K562 (cell line): ENCODE data around the gene TRNT1. TPM values are rescaled to one million over a fixed set of nuclear protein-coding genes. Genes with fewer than 3 reads are reported as not detected.

Source experiments
- ARID4B ChIP-seq: sonication (generic); formaldehyde crosslinking; IDR thresholded peaks from 2 replicates; pipeline ENCODE4 v1.8.0; 2022; ENCODE audit warnings: mild to moderate bottlenecking, missing genetic modification reagents
- BHLHE40 ChIP-seq: IDR thresholded peaks from 2 replicates; pipeline ENCODE4 v1.6.1; 2011; ENCODE audit warnings: low read length, improper control_type of control experiment
- BRCA1 ChIP-seq, 2 experiments: fragments of 450-650 bp in 1 of 2; sonication (generic) in 1 of 2; formaldehyde crosslinking in 1 of 2; IDR thresholded peaks; 2 replicates each; pipeline versions ENCODE4 v1.5.0 to v1.6.1; 2017 to 2020; ENCODE audit warnings: mild to moderate bottlenecking in 1 of 2, missing genetic modification reagents in 1 of 2
- ETV5 ChIP-seq: sonication (generic); formaldehyde crosslinking; IDR thresholded peaks from 2 replicates; pipeline ENCODE4 v1.4.0; 2020; ENCODE audit warnings: low read depth, mild to moderate bottlenecking, missing genetic modification reagents
- MAFG ChIP-seq: fragments of 450-650 bp; conservative IDR thresholded peaks from 2 replicates; pipeline ENCODE4 v1.6.1; 2016; ENCODE audit warnings: missing genetic modification characterization, missing compliant biosample characterization
- NR3C1 ChIP-seq: sonication (generic); formaldehyde crosslinking; IDR thresholded peaks from 2 replicates; pipeline ENCODE4 v1.8.1; 2022; ENCODE audit warnings: missing genetic modification reagents
- RBM25 ChIP-seq: fragments of 200-400 bp; formaldehyde crosslinking; IDR thresholded peaks from 2 replicates; pipeline ENCODE4 v1.6.1; 2018; ENCODE audit warnings: low read length, low read depth, moderate library complexity; ENCODE audit not compliant: severe bottlenecking
- TAF15 ChIP-seq: fragments of 200-400 bp; formaldehyde crosslinking; IDR thresholded peaks from 2 replicates; pipeline ENCODE4 v1.6.1; 2017; ENCODE audit warnings: mild to moderate bottlenecking, low read depth, low read length, moderate library complexity
- ZC3H4 ChIP-seq: sonication (generic); formaldehyde crosslinking; IDR thresholded peaks from 2 replicates; pipeline ENCODE4 v1.9.0; 2021; ENCODE audit warnings: missing genetic modification reagents, borderline replicate concordance
- ZNF253 ChIP-seq: fragments of 250-450 bp; sonication (Bioruptor Pico); conservative IDR thresholded peaks from 2 replicates; pipeline ENCODE4 v1.6.1; 2021; ENCODE audit warnings: mild to moderate bottlenecking
- polyA plus RNA-seq, 8 experiments: library from polyadenylated mRNA; depleted of rRNA in 4 of 8; stranded (reverse) in 5 of 8; unstranded in 3 of 8; fragments of >200 nt; fragmentation: Nextera tagmentation in 2 of 8; fragmentation: Illumina TruSeq in 1 of 8; extraction: Ambion mirVana in 2 of 8; extraction: Trizol in 1 of 8; gene quantifications; 2 replicates each; pipeline versions ENCODE4 v1.2.1 to v1.2.3, GENCODE V29; 2011 to 2014; ENCODE audit warnings: inconsistent platforms in 1 of 8, missing spikeins in 1 of 8
- total RNA-seq, 7 experiments: library from RNA; depleted of rRNA in 6 of 7; stranded (reverse); fragments of >200 nt in 6 of 7; fragmentation: Illumina TruSeq in 2 of 7; extraction: Trizol in 2 of 7; gene quantifications; 2 replicates each; pipeline versions ENCODE4 v1.2.1 to v1.2.3, GENCODE V29; 2011 to 2021; ENCODE audit warnings: low replicate concordance in 1 of 7
- TF ChIP-seq, protein P1 (sequence below): fragments of 450-650 bp; IDR thresholded peaks from 2 replicates; pipeline ENCODE4 v1.6.1; 2017; ENCODE audit warnings: antibody characterized with exemption, mild to moderate bottlenecking
- TF ChIP-seq, protein P2 (sequence below): sonication (generic); formaldehyde crosslinking; IDR thresholded peaks from 2 replicates; pipeline ENCODE4 v1.8.1; 2022; ENCODE audit warnings: missing genetic modification reagents
- TF ChIP-seq, protein P3 (sequence below): fragments of 250-450 bp; sonication (Bioruptor Pico); IDR thresholded peaks from 2 replicates; pipeline ENCODE4 v1.5.0; 2021
- TF ChIP-seq, protein P4 (sequence below): sonication (generic); formaldehyde crosslinking; IDR thresholded peaks from 2 replicates; pipeline ENCODE4 v1.8.0; 2022; ENCODE audit warnings: missing genetic modification reagents, mild to moderate bottlenecking, moderate library complexity, borderline replicate concordance

The TRNT1 gene
- total and polyA plus RNA-seq, 9 of the 15 experiments (the other 6 are each of a cell fraction or from before 2014, with no cell fraction given): 38.1 to 58.2 (median 47.4) TPM

- TF ChIP-seq, protein P1, sequence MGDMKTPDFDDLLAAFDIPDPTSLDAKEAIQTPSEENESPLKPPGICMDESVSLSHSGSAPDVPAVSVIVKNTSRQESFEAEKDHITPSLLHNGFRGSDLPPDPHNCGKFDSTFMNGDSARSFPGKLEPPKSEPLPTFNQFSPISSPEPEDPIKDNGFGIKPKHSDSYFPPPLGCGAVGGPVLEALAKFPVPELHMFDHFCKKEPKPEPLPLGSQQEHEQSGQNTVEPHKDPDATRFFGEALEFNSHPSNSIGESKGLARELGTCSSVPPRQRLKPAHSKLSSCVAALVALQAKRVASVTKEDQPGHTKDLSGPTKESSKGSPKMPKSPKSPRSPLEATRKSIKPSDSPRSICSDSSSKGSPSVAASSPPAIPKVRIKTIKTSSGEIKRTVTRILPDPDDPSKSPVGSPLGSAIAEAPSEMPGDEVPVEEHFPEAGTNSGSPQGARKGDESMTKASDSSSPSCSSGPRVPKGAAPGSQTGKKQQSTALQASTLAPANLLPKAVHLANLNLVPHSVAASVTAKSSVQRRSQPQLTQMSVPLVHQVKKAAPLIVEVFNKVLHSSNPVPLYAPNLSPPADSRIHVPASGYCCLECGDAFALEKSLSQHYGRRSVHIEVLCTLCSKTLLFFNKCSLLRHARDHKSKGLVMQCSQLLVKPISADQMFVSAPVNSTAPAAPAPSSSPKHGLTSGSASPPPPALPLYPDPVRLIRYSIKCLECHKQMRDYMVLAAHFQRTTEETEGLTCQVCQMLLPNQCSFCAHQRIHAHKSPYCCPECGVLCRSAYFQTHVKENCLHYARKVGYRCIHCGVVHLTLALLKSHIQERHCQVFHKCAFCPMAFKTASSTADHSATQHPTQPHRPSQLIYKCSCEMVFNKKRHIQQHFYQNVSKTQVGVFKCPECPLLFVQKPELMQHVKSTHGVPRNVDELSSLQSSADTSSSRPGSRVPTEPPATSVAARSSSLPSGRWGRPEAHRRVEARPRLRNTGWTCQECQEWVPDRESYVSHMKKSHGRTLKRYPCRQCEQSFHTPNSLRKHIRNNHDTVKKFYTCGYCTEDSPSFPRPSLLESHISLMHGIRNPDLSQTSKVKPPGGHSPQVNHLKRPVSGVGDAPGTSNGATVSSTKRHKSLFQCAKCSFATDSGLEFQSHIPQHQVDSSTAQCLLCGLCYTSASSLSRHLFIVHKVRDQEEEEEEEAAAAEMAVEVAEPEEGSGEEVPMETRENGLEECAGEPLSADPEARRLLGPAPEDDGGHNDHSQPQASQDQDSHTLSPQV: peak; percentile 37; the same call in 1 of the 2 replicates
- TF ChIP-seq ETV5 (CRISPR knock-in tag) (peak; percentile 80), TAF15 (no peak), ZNF253 (CRISPR knock-in tag) (no peak), ZC3H4 (CRISPR knock-in tag) (no peak), ARID4B (CRISPR knock-in tag) (peak; percentile 94; the same call in 1 of the 2 replicates), MAFG (tag) (no peak), NR3C1 (CRISPR knock-in tag) (0 out of 2 replicates have a peak, but pooled peaks have one; percentile 69), BHLHE40 (peak; percentile 69), BRCA1 (IDR thresholded peaks at IDR 0.05) (no peak), BRCA1 (CRISPR knock-in tag; IDR thresholded peaks at IDR 0.05) (no peak), RBM25 (peak; percentile 80)
- TF ChIP-seq, protein P2, sequence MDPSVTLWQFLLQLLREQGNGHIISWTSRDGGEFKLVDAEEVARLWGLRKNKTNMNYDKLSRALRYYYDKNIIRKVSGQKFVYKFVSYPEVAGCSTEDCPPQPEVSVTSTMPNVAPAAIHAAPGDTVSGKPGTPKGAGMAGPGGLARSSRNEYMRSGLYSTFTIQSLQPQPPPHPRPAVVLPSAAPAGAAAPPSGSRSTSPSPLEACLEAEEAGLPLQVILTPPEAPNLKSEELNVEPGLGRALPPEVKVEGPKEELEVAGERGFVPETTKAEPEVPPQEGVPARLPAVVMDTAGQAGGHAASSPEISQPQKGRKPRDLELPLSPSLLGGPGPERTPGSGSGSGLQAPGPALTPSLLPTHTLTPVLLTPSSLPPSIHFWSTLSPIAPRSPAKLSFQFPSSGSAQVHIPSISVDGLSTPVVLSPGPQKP: peak; percentile 90; the same call in 1 of the 2 replicates
- TF ChIP-seq, protein P3, sequence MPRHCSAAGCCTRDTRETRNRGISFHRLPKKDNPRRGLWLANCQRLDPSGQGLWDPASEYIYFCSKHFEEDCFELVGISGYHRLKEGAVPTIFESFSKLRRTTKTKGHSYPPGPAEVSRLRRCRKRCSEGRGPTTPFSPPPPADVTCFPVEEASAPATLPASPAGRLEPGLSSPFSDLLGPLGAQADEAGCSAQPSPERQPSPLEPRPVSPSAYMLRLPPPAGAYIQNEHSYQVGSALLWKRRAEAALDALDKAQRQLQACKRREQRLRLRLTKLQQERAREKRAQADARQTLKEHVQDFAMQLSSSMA (CRISPR knock-in tag): peak; percentile 81; the same call in 1 of the 2 replicates
- TF ChIP-seq, protein P4, sequence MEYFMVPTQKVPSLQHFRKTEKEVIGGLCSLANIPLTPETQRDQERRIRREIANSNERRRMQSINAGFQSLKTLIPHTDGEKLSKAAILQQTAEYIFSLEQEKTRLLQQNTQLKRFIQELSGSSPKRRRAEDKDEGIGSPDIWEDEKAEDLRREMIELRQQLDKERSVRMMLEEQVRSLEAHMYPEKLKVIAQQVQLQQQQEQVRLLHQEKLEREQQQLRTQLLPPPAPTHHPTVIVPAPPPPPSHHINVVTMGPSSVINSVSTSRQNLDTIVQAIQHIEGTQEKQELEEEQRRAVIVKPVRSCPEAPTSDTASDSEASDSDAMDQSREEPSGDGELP (CRISPR knock-in tag): peak; percentile 85
These were observed at the start of gene TRNT1 (continued) for GRCh38 chr3:3126477-3127431.
